ENCODE measurements around the gene SPOPL. TPM values are rescaled to one million over a fixed set of nuclear protein-coding genes. Genes with fewer than 3 reads are reported as not detected.

Gene SPOPL
- total RNA-seq, 1 donor from 2014 or later = 9.1 TPM

- H3K4me3 ChIP-seq (ENCODE audit: low read depth, low read length) = peak overlapping the region; percentile 92
- DNase-seq (ENCODE audit: low read depth) = no peak
- TF ChIP-seq, protein P1, sequence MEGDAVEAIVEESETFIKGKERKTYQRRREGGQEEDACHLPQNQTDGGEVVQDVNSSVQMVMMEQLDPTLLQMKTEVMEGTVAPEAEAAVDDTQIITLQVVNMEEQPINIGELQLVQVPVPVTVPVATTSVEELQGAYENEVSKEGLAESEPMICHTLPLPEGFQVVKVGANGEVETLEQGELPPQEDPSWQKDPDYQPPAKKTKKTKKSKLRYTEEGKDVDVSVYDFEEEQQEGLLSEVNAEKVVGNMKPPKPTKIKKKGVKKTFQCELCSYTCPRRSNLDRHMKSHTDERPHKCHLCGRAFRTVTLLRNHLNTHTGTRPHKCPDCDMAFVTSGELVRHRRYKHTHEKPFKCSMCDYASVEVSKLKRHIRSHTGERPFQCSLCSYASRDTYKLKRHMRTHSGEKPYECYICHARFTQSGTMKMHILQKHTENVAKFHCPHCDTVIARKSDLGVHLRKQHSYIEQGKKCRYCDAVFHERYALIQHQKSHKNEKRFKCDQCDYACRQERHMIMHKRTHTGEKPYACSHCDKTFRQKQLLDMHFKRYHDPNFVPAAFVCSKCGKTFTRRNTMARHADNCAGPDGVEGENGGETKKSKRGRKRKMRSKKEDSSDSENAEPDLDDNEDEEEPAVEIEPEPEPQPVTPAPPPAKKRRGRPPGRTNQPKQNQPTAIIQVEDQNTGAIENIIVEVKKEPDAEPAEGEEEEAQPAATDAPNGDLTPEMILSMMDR (conservative IDR thresholded peaks at IDR 0.05; ENCODE audit: low read depth, low read length) = no peak
Observed at GRCh38 chr2:138502255-138503086, 901 bp downstream of the SPOPL start.

GRCh38 chr2:138503087-138503442, 1.5 kb downstream of the SPOPL start:
- TF ChIP-seq, protein P1 (conservative IDR thresholded peaks at IDR 0.05; ENCODE audit: low read depth, low read length) = no peak
- DNase-seq (ENCODE audit: low read depth) = no peak
- H3K4me3 ChIP-seq (ENCODE audit: low read depth, low read length) = peak overlapping the region; percentile 92

GRCh38 chr2:138503652-138504051, 2.1 kb downstream of the SPOPL start:
- H3K4me3 ChIP-seq (ENCODE audit: low read depth, low read length) = peak overlapping the region; percentile 92
- no peak for DNase-seq (ENCODE audit: low read depth)
- TF ChIP-seq, protein P1 (conservative IDR thresholded peaks at IDR 0.05; ENCODE audit: low read depth, low read length) = no peak

DNA sequence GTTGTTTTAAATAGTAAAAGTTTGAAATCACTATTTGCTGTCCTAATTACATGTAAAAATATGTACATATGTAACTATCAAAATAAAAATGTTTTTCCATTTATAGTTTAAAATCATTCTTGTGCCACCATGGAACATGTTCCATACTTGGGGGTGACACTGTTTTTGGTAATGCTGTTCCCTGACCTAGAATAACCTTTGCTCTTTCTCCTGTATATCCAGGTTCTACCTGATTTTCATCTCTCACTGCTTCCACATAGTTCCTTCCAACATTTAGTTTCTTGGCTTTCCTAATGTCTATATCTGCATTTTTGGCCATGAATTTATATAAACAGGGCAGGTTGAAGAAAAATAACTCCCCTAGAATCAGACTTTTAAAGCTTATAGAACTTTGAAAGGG, 2.5 kb downstream of the SPOPL start:
- DNase-seq (ENCODE audit: low read depth) = no peak
- H3K4me3 ChIP-seq (ENCODE audit: low read depth, low read length) = no peak overlapping the region
- TF ChIP-seq, protein P1 (conservative IDR thresholded peaks at IDR 0.05; ENCODE audit: low read depth, low read length) = no peak

DNA sequence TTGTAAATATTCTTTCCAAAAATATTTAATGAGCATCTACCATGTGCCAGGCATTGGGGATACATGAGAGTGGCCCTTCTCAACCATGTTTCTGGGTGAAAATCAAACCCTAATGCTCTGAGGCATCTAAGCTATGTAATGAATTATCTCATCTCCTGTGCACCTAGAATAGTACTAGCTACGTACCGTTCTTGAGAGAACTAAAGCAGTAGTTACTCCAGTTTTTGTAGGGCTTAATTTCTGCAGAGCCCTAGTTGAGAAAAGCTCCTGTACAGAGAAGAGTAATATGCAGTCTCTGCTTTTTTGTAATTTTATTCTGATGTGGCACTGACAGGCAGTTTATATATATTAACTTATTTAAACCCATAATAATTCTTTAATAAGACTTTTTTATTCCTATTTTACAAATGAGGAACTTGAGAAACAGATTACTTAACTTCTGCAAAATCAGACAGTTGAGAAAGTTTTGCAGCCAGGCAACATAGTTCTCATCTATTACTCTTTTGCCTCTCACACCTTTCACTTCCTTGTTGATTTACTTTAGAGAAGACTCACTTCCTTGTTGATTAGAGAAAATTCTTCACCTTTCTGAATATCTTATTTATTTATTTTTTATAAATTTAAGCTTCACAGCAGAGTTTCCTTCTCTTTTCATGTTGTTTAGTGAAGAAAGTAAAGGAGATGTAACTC, 3.1 kb downstream of the SPOPL start:
- no peak for DNase-seq (ENCODE audit: low read depth)
- no peak overlapping the region for H3K4me3 ChIP-seq (ENCODE audit: low read depth, low read length)

GRCh38 chr2:138507267-138507666, 5.7 kb downstream of the SPOPL start:
- no peak overlapping the region for H3K4me3 ChIP-seq (ENCODE audit: low read depth, low read length)
- TF ChIP-seq, protein P1 (conservative IDR thresholded peaks at IDR 0.05; ENCODE audit: low read depth, low read length) = no peak
- DNase-seq (ENCODE audit: low read depth) = no peak

More for the DNA sequence above, 3.1 kb downstream of the SPOPL start:
- TF ChIP-seq, protein P1 (conservative IDR thresholded peaks at IDR 0.05; ENCODE audit: low read depth, low read length) = no peak
